ENCODE results near the gene HSPB7.
"Not testable (repeated sequence)": the region's sequence is repeated elsewhere in the genome, so short reads cannot be mapped to it uniquely, and the experiment has no call there.

The HSPB7 gene

DNA sequence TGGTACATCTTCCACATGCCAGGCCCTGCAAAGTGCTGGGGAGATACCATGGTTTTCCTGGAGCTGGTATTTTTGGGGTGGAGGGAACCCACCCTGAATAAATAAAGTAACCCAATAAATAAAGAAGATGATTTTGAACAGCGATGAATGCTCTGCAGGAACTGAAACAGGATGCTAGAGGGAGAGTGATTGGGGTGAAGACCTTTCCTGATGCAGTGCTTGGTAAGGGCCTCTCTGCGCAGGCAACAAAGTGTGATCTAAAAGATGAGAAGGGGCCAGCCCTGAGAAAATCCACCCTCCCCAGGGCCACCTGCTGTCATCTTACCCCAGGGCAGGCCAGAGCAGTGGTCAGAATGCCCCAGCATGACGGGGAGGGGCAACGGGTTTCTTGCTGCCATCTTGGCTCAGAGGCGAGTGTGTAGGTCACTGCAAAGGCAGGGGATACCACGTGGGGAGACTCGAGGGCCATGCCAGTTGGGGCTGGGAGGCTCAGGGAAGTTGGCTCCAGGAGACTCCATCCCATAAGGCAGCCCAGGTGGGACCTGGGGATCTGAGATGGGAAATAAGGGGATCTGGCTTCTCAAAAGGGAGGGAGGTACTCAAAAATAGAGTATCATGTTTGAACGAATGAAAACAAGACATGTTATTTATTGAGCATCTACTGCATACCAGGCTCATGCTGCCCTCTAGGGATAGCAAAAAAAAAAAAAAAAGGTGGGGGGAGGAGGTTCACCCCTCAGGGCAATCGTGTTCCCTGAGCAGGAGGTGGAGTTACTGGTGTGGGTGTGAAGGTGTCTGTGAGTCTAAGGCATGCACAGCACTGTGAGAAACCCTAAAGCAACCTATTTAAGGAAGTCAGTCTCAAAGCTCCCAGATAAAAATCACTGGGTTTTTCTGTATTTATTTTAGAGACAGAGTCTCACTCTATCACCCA, 11.0 kb downstream of the HSPB7 start:
- H3K4me3 ChIP-seq (ENCODE audit: low read length in 2 of 2) = no peak overlapping the region
- no peak for DNase-seq (ENCODE audit: low spot score)
- no peak overlapping the region for H3K4ac ChIP-seq (ENCODE audit: low read length)
- WGBS, 2 donors (ENCODE audit: extremely low coverage in 2 of 2, insufficient read length in 2 of 2, insufficient replicate concordance in 1 of 2) = no CpG with 5 or more reads among the region's 9 CpGs
- no peak overlapping the region for H3K9ac ChIP-seq (ENCODE audit: low read depth, low read length, poor library complexity)
- peaks cover 0 to 10% (median 0%) of the 10 kb centered on the region in 3 experiments for H3K27me3 ChIP-seq (ENCODE audit: control insufficient read depth in 3 of 3, insufficient read depth in 3 of 3, low read depth in 1 of 3, low read length in 3 of 3)
- H3K14ac ChIP-seq (ENCODE audit: low read length) = no peak overlapping the region
- no peak overlapping the region for H2BK15ac ChIP-seq (ENCODE audit: low read length)
- no peak overlapping the region for H4K91ac ChIP-seq (ENCODE audit: low read depth, low read length, poor library complexity)
- no peak overlapping the region for H4K8ac ChIP-seq (ENCODE audit: low read depth, low read length)
- H2BK12ac ChIP-seq (ENCODE audit: low read length) = no peak overlapping the region
- peak overlapping the region; percentile 83 for H2AK5ac ChIP-seq (ENCODE audit: low read depth, low read length)
- H3K23ac ChIP-seq (ENCODE audit: low read depth, low read length, poor library complexity) = no peak overlapping the region
- no peaks in the 10 kb centered on the region for H3K9me3 ChIP-seq (replicated peaks in 1 of 2; ENCODE audit: control insufficient read depth in 2 of 2, insufficient read depth in 1 of 2, low read depth in 1 of 2, low read length in 2 of 2)
- H2BK120ac ChIP-seq (ENCODE audit: low read depth, low read length) = no peak overlapping the region
- no peak overlapping the region for H2AFZ ChIP-seq (ENCODE audit: low read length)
- no peak overlapping the region for H3K27ac ChIP-seq (replicated peaks; ENCODE audit: low read length)
- no peak overlapping the region for H3K4me2 ChIP-seq (ENCODE audit: insufficient read depth, low read length, poor library complexity, severe bottlenecking)
- H3K18ac ChIP-seq (ENCODE audit: low read length) = peak overlapping the region; percentile 24
- no peaks in the 10 kb centered on the region for H3K79me1 ChIP-seq (ENCODE audit: low read depth, low read length)
- no peaks in the 10 kb centered on the region for H3K36me3 ChIP-seq (replicated peaks in 1 of 2; ENCODE audit: control insufficient read depth in 2 of 2, insufficient read depth in 2 of 2, low read length in 2 of 2)
- H3K4me1 ChIP-seq (ENCODE audit: control insufficient read depth in 2 of 2, insufficient read depth in 1 of 2, low read depth in 1 of 2, low read length in 2 of 2) = peaks cover 0 to 2% of the 10 kb centered on the region in 2 donors
- H2BK5ac ChIP-seq (ENCODE audit: low read length) = no peak overlapping the region

- Histone ChIP-seq H3K9ac (ENCODE audit: low read depth, low read length, poor library complexity) (no peak overlapping the region), H3K27ac (replicated peaks; ENCODE audit: low read length) (no peak overlapping the region), H3K36me3 (replicated peaks in 1 of 2; ENCODE audit: control insufficient read depth in 2 of 2, insufficient read depth in 2 of 2, low read length in 2 of 2) (no peaks in the 10 kb centered on the region), H4K8ac (ENCODE audit: low read depth, low read length) (no peak overlapping the region), H3K14ac (ENCODE audit: low read length) (no peak overlapping the region), H3K18ac (ENCODE audit: low read length) (no peak overlapping the region), H3K4ac (ENCODE audit: low read length) (no peak overlapping the region), H2BK15ac (ENCODE audit: low read length) (no peak overlapping the region), H3K23ac (ENCODE audit: low read depth, low read length, poor library complexity) (no peak overlapping the region), H3K79me1 (ENCODE audit: low read depth, low read length) (no peaks in the 10 kb centered on the region), H3K4me3 (ENCODE audit: low read length in 2 of 2) (no peak overlapping the region), H3K4me2 (ENCODE audit: insufficient read depth, low read length, poor library complexity, severe bottlenecking) (no peak overlapping the region), H2BK120ac (ENCODE audit: low read depth, low read length) (no peak overlapping the region), H3K9me3 (replicated peaks in 1 of 2; ENCODE audit: control insufficient read depth in 2 of 2, insufficient read depth in 1 of 2, low read depth in 1 of 2, low read length in 2 of 2) (no peaks in the 10 kb centered on the region), H3K27me3 (ENCODE audit: control insufficient read depth in 3 of 3, insufficient read depth in 3 of 3, low read depth in 1 of 3, low read length in 3 of 3) (peaks cover 0 to 8% (median 0%) of the 10 kb centered on the region in 3 experiments), H2AFZ (ENCODE audit: low read length) (no peak overlapping the region), H2AK5ac (ENCODE audit: low read depth, low read length) (peak overlapping the region; percentile 42), H3K4me1 (ENCODE audit: control insufficient read depth in 2 of 2, insufficient read depth in 1 of 2, low read depth in 1 of 2, low read length in 2 of 2) (peaks cover 0 to 2% of the 10 kb centered on the region in 2 donors), H2BK12ac (ENCODE audit: low read length) (no peak overlapping the region), H2BK5ac (ENCODE audit: low read length) (no peak overlapping the region), H4K91ac (ENCODE audit: low read depth, low read length, poor library complexity) (no peak overlapping the region)
- no peak for DNase-seq (ENCODE audit: low spot score)
- no CpG with 5 or more reads among the region's 11 CpGs for WGBS, 2 donors (ENCODE audit: extremely low coverage in 2 of 2, insufficient read length in 2 of 2, insufficient replicate concordance in 1 of 2)
Observed at GRCh38 chr1:16006010-16006409, 11.8 kb downstream of the HSPB7 start.

DNA sequence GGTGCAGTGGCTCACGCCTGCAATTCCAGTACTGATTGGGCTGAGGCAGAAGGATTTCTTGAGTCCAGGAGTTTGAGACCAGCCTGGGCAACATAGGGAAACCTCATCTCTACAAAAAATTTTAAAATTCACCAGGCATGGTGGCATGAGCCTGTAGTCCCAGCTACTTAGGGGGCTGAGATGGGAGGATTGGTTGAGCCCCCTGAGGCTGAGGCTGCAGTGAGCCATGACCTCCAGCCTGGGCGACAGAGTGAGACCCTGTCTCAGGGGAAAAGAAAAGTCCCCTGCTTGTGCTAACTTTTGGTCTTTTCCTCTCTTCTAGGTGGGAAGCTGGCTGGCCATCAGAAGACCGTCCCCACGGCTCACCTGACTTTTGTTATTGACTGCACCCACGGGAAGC, 12.2 kb downstream of the HSPB7 start:
- Histone ChIP-seq H4K8ac (ENCODE audit: low read depth, low read length) (no peak overlapping the region), H2BK12ac (ENCODE audit: low read length) (no peak overlapping the region), H3K4me2 (ENCODE audit: insufficient read depth, low read length, poor library complexity, severe bottlenecking) (no peak overlapping the region), H2BK15ac (ENCODE audit: low read length) (no peak overlapping the region), H3K27me3 (ENCODE audit: control insufficient read depth in 3 of 3, insufficient read depth in 3 of 3, low read depth in 1 of 3, low read length in 3 of 3) (peaks cover 0 to 5% (median 0%) of the 10 kb centered on the region in 3 experiments), H3K79me1 (ENCODE audit: low read depth, low read length) (no peaks in the 10 kb centered on the region), H3K27ac (replicated peaks; ENCODE audit: low read length) (no peak overlapping the region), H3K9me3 (replicated peaks in 1 of 2; ENCODE audit: control insufficient read depth in 2 of 2, insufficient read depth in 1 of 2, low read depth in 1 of 2, low read length in 2 of 2) (no peaks in the 10 kb centered on the region), H3K18ac (ENCODE audit: low read length) (no peak overlapping the region), H2AK5ac (ENCODE audit: low read depth, low read length) (peak overlapping the region; percentile 42), H4K91ac (ENCODE audit: low read depth, low read length, poor library complexity) (no peak overlapping the region), H2BK5ac (ENCODE audit: low read length) (no peak overlapping the region), H3K9ac (ENCODE audit: low read depth, low read length, poor library complexity) (no peak overlapping the region), H3K4ac (ENCODE audit: low read length) (no peak overlapping the region), H3K36me3 (replicated peaks in 1 of 2; ENCODE audit: control insufficient read depth in 2 of 2, insufficient read depth in 2 of 2, low read length in 2 of 2) (no peaks in the 10 kb centered on the region), H2BK120ac (ENCODE audit: low read depth, low read length) (no peak overlapping the region), H3K23ac (ENCODE audit: low read depth, low read length, poor library complexity) (no peak overlapping the region), H3K4me3 (ENCODE audit: low read length in 2 of 2) (no peak overlapping the region), H3K14ac (ENCODE audit: low read length) (no peak overlapping the region), H3K4me1 (ENCODE audit: control insufficient read depth in 2 of 2, insufficient read depth in 1 of 2, low read depth in 1 of 2, low read length in 2 of 2) (peaks cover 0 to 2% of the 10 kb centered on the region in 2 donors), H2AFZ (ENCODE audit: low read length) (no peak overlapping the region)
- DNase-seq (ENCODE audit: low spot score) = no peak
- WGBS, 2 donors (ENCODE audit: extremely low coverage in 2 of 2, insufficient read length in 2 of 2, insufficient replicate concordance in 1 of 2) = no CpG with 5 or more reads among the region's 5 CpGs

DNA sequence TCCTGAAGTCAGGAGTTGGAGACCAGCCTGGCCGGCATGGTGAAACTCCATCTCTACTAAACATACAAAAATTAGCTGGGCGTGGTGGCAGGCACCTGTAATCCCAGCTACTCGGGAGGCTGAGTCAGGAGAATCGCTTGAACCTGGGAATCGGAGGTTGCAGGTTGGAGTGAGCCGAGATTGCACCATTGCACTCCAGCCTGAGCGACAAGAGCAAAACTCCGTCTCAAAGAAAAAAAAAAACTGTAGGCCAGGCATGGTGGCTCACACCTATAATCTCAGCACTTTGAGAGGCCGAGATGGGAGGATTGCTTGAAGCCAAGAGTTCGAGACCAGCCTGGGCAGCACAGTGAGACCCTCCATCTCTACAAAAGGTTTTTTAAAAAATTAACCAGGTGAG, 16.6 kb downstream of the HSPB7 start:
- peaks cover 0 to 11% (median 0%) of the 10 kb centered on the region in 3 experiments for H3K27me3 ChIP-seq (ENCODE audit: control insufficient read depth in 3 of 3, insufficient read depth in 3 of 3, low read depth in 1 of 3, low read length in 3 of 3)
- H2BK12ac ChIP-seq (ENCODE audit: low read length); H3K79me1 ChIP-seq (ENCODE audit: low read depth, low read length): not testable (repeated sequence)

More for the DNA sequence above, 16.6 kb downstream of the HSPB7 start:
- H3K18ac ChIP-seq (ENCODE audit: low read length); H2BK5ac ChIP-seq (ENCODE audit: low read length); H3K4me2 ChIP-seq (ENCODE audit: insufficient read depth, low read length, poor library complexity, severe bottlenecking); H3K9me3 ChIP-seq (replicated peaks in 1 of 2; ENCODE audit: control insufficient read depth in 2 of 2, insufficient read depth in 1 of 2, low read depth in 1 of 2, low read length in 2 of 2); H2BK15ac ChIP-seq (ENCODE audit: low read length); DNase-seq (ENCODE audit: low spot score); H2BK120ac ChIP-seq (ENCODE audit: low read depth, low read length); H3K9ac ChIP-seq (ENCODE audit: low read depth, low read length, poor library complexity); H4K8ac ChIP-seq (ENCODE audit: low read depth, low read length); H2AFZ ChIP-seq (ENCODE audit: low read length); H3K4me3 ChIP-seq (ENCODE audit: low read length in 2 of 2); H3K4me1 ChIP-seq (ENCODE audit: control insufficient read depth in 2 of 2, insufficient read depth in 1 of 2, low read depth in 1 of 2, low read length in 2 of 2); H3K4ac ChIP-seq (ENCODE audit: low read length); H3K36me3 ChIP-seq (replicated peaks in 1 of 2; ENCODE audit: control insufficient read depth in 2 of 2, insufficient read depth in 2 of 2, low read length in 2 of 2); H3K23ac ChIP-seq (ENCODE audit: low read depth, low read length, poor library complexity); H3K27ac ChIP-seq (replicated peaks; ENCODE audit: low read length); H2AK5ac ChIP-seq (ENCODE audit: low read depth, low read length); H3K14ac ChIP-seq (ENCODE audit: low read length); H4K91ac ChIP-seq (ENCODE audit: low read depth, low read length, poor library complexity): not testable (repeated sequence)
- WGBS, 2 donors (ENCODE audit: extremely low coverage in 2 of 2, insufficient read length in 2 of 2, insufficient replicate concordance in 1 of 2) = no CpG with 5 or more reads among the region's 10 CpGs
